PC-3 (cell line): Measurements from ENCODE around the gene XBP1.
"Not testable (repeated sequence)": the region's sequence is repeated elsewhere in the genome, so short reads cannot be mapped to it uniquely, and the experiment has no call there.

Source experiments
- EZH2 ChIP-seq: fragments of 300-600 bp; sonication (generic); IDR thresholded peaks from one replicate; pipeline ENCODE4 v1.6.1; 2017; ENCODE audit warnings: antibody characterized with exemption, mild to moderate bottlenecking, low read length; ENCODE audit not compliant: unreplicated experiment
- EZH2phosphoT487 ChIP-seq: fragments of 300-600 bp; sonication (generic); IDR thresholded peaks from 2 replicates; pipeline ENCODE4 v1.6.1; 2018; ENCODE audit warnings: mild to moderate bottlenecking, antibody characterized with exemption, low read length, borderline replicate concordance
- TF ChIP-seq, protein P1 (sequence below): fragments of 300-600 bp; sonication (generic); conservative IDR thresholded peaks from 2 replicates; pipeline ENCODE4 v1.5.1; 2017; ENCODE audit warnings: antibody characterized with exemption, low read depth, mild to moderate bottlenecking, low read length

DNA sequence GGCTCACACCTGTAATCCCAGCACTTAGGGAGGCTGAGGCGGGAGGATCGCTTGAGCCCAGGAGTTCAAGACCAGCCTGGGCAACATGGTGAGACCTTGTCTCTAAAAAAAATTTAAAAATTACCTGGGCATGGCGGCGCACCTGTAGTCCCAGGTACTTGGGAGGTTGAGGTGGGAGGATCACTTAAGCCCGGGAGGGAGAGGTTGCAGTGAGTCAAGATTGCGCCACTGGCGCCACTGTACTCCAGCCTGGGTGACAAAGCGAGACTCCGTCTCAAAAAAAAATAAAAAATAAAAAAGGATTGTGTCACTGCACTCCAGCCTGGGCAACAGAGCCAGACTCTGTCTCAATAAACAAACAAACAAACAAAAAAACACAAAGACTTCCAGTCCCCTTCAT lies 24.1 kb upstream of the XBP1 start:
- TF ChIP-seq EZH2, EZH2phosphoT487: not testable (repeated sequence)
- TF ChIP-seq, protein P1, sequence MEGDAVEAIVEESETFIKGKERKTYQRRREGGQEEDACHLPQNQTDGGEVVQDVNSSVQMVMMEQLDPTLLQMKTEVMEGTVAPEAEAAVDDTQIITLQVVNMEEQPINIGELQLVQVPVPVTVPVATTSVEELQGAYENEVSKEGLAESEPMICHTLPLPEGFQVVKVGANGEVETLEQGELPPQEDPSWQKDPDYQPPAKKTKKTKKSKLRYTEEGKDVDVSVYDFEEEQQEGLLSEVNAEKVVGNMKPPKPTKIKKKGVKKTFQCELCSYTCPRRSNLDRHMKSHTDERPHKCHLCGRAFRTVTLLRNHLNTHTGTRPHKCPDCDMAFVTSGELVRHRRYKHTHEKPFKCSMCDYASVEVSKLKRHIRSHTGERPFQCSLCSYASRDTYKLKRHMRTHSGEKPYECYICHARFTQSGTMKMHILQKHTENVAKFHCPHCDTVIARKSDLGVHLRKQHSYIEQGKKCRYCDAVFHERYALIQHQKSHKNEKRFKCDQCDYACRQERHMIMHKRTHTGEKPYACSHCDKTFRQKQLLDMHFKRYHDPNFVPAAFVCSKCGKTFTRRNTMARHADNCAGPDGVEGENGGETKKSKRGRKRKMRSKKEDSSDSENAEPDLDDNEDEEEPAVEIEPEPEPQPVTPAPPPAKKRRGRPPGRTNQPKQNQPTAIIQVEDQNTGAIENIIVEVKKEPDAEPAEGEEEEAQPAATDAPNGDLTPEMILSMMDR = not testable (repeated sequence)
